K562 (cell line): ENCODE measurements around the gene CRTAP. TPM values are rescaled to one million over a fixed set of nuclear protein-coding genes. Genes with fewer than 3 reads are reported as not detected.

Experiments used
- ATAC-seq: fragments of 200-7000 bp; cut with Tn5 transposase; 3 replicates; pipeline ENCODE4 v1.9.1; 2020; ENCODE audit warnings: moderate library complexity
- BruUV-seq: library from RNA; stranded (reverse); fragments of 400-500 nt; replicated peaks from 2 replicates; lab custom pipeline; 2021; lab: Mats Ljungman, UMichigan
- CTCF ChIA-PET: fragments of 300-600 bp; formaldehyde crosslinking; extraction: SDS; loops from one replicate; lab custom pipeline; 2021; ENCODE audit warnings: low intra/inter-chr PET ratio; lab: Yijun Ruan, JAX
- POLR2A ChIA-PET: fragments of 300-600, 350-650 bp; sonication (Branson Sonifier 250); formaldehyde crosslinking; extraction: SDS; loops from one replicate; lab custom pipeline; 2021; ENCODE audit warnings: antibody characterized with exemption, inconsistent platforms; lab: Yijun Ruan, JAX
- DNase-seq, 4 experiments: peaks; one replicate each; pipeline versions ENCODE4 v3.0.0 to v3.0.0-alpha.2; 2011 to 2018; ENCODE audit warnings: low spot score in 3 of 4, mixed read lengths in 3 of 4; ENCODE audit errors: extremely low read depth in 1 of 4
- FAIRE-seq: peaks from 2 replicates; lab custom pipeline; 2011; peaks lifted over from hg19 to GRCh38; lab: Jason Lieb, UNC
- H2AFZ ChIP-seq: 2 replicates; pipeline ENCODE4 v1.6.0; 2011; ENCODE audit warnings: low read depth, low read length, control low read depth, inconsistent platforms
- H3K27ac ChIP-seq: fragments of 200-600 bp; 3 replicates; pipeline ENCODE4 v1.8.0; 2011; ENCODE audit warnings: low read depth, mild to moderate bottlenecking, control low read depth, inconsistent platforms, low read length, moderate library complexity, mixed read lengths; ENCODE audit errors: extremely low read depth
- H3K27me3 ChIP-seq, 2 experiments: fragments of 300-600 bp in 1 of 2; 2 replicates in 1 of 2; 3 replicates in 1 of 2; pipeline versions ENCODE4 v1.6.0 to v1.8.0; 2011; ENCODE audit warnings: inconsistent platforms in 2 of 2, low read length in 2 of 2, mild to moderate bottlenecking in 1 of 2, mixed read lengths in 1 of 2, moderate library complexity in 1 of 2; ENCODE audit not compliant: control insufficient read depth in 2 of 2, insufficient read depth in 2 of 2
- H3K36me3 ChIP-seq: fragments of 300-600 bp; 3 replicates; pipeline ENCODE4 v1.8.0; 2011; ENCODE audit warnings: mild to moderate bottlenecking, low read length, inconsistent platforms; ENCODE audit not compliant: control insufficient read depth, insufficient read depth
- H3K4me1 ChIP-seq, 2 experiments: fragments of 200-600 bp in 1 of 2; replicated peaks in 1 of 2; 2 replicates in 1 of 2; 3 replicates in 1 of 2; pipeline versions ENCODE4 v1.5.1 to v1.8.0; 2011; ENCODE audit warnings: inconsistent platforms in 2 of 2, low read length in 2 of 2, mild to moderate bottlenecking in 1 of 2, mixed read lengths in 1 of 2, moderate library complexity in 1 of 2; ENCODE audit not compliant: control insufficient read depth in 2 of 2, insufficient read depth in 2 of 2
- H3K4me2 ChIP-seq: 2 replicates; pipeline ENCODE4 v1.6.1; 2011; ENCODE audit warnings: low read length, control low read depth, inconsistent platforms, mixed read lengths; ENCODE audit not compliant: insufficient read depth
- H3K4me3 ChIP-seq: fragments of 200-600 bp; sonication (generic), shearing (Covaris generic); 2 replicates; pipeline ENCODE4 v1.5.1; 2016; ENCODE audit warnings: control low read depth, inconsistent platforms
- H3K79me2 ChIP-seq: fragments of 200-600 bp; 3 replicates; pipeline ENCODE4 v1.8.0; 2011; ENCODE audit warnings: low read length, inconsistent platforms; ENCODE audit not compliant: control insufficient read depth, insufficient read depth
- H3K9ac ChIP-seq, 2 experiments: 2 replicates each; pipeline versions ENCODE4 v1.6.0 to v1.6.1; 2011; ENCODE audit warnings: low read depth in 2 of 2, low read length in 2 of 2, control low read depth in 1 of 2, inconsistent platforms in 1 of 2, mild to moderate bottlenecking in 1 of 2, mixed read lengths in 1 of 2; ENCODE audit not compliant: insufficient read depth in 1 of 2
- H3K9me1 ChIP-seq: one replicate; pipeline ENCODE4 v1.6.0; 2011; ENCODE audit warnings: inconsistent platforms, mild to moderate bottlenecking, low read length, moderate library complexity; ENCODE audit not compliant: control insufficient read depth, insufficient read depth
- H3K9me3 ChIP-seq: replicated peaks from 2 replicates; pipeline ENCODE4 v1.5.1; 2011; ENCODE audit warnings: low read depth, low read length, inconsistent platforms; ENCODE audit not compliant: control insufficient read depth, insufficient read depth
- H4K20me1 ChIP-seq: replicated peaks from 2 replicates; pipeline ENCODE4 v1.6.1; 2011; ENCODE audit warnings: low read length, inconsistent platforms, mixed read lengths; ENCODE audit not compliant: control insufficient read depth, insufficient read depth
- KAT2B ChIP-seq: IDR thresholded peaks from one replicate; pipeline ENCODE4 v1.6.1; 2012; ENCODE audit warnings: low read depth, mild to moderate bottlenecking, control low read depth, inconsistent platforms, low read length, moderate library complexity
- MLX ChIP-seq, 2 experiments: fragments of 450-650 bp in 1 of 2; sonication (generic) in 1 of 2; formaldehyde crosslinking; conservative IDR thresholded peaks; 2 replicates each; pipeline versions ENCODE4 v1.4.0 to v1.8.1; 2020 to 2022; ENCODE audit warnings: mild to moderate bottlenecking in 1 of 2, missing genetic modification reagents in 1 of 2
- MYNN ChIP-seq, 2 experiments: sonication (generic); formaldehyde crosslinking in 1 of 2; IDR thresholded peaks; 2 replicates each; pipeline versions ENCODE4 v1.5.0 to v1.6.1; 2016 to 2020; ENCODE audit warnings: antibody characterized with exemption in 1 of 2, missing genetic modification reagents in 1 of 2
- NFE2L1 ChIP-seq: fragments of 450-650 bp; IDR thresholded peaks from 2 replicates; pipeline ENCODE4 v1.6.1; 2016; ENCODE audit warnings: missing genetic modification characterization, low read depth, mild to moderate bottlenecking, missing compliant biosample characterization, moderate library complexity, borderline replicate concordance
- VEZF1 ChIP-seq: fragments of 200-800 bp; sonication (Bioruptor generic); IDR thresholded peaks from 2 replicates; pipeline ENCODE4 v1.6.1; 2017; ENCODE audit warnings: missing genetic modification characterization, missing compliant biosample characterization
- ZNF764 ChIP-seq: fragments of 250-450 bp; sonication (Bioruptor Pico); IDR thresholded peaks from 2 replicates; pipeline ENCODE4 v1.4.0; 2020; ENCODE audit warnings: low read depth, mild to moderate bottlenecking, moderate library complexity
- WGBS: fragments of 100-300 bp; shearing (Covaris generic); methylation state at CpG from one replicate; pipeline ENCODE4 v1.1.6; 2016; ENCODE audit warnings: low coverage, mixed read lengths; ENCODE audit not compliant: insufficient coverage; ENCODE audit errors: missing lambda C conversion rate; 5-methylcytosine and 5-hydroxymethylcytosine counted together
- in situ Hi-C: fragments of 300-500 bp; cut with MboI; formaldehyde crosslinking; loops from 4 replicates; pipeline ENCODE4 v1.15.0; 2018; ENCODE audit warnings: inconsistent platforms, mixed read lengths
- intact Hi-C: fragments of 100-400 bp; cut with micrococcal nuclease; formaldehyde crosslinking; loops from 2 replicates; pipeline ENCODE4 v1.14.2; 2022
- polyA plus RNA-seq, 8 experiments: library from polyadenylated mRNA; depleted of rRNA in 4 of 8; stranded (reverse) in 5 of 8; unstranded in 3 of 8; fragments of >200 nt; fragmentation: Nextera tagmentation in 2 of 8; fragmentation: Illumina TruSeq in 1 of 8; extraction: Ambion mirVana in 2 of 8; extraction: Trizol in 1 of 8; gene quantifications; 2 replicates each; pipeline versions ENCODE4 v1.2.1 to v1.2.3, GENCODE V29; 2011 to 2014; ENCODE audit warnings: inconsistent platforms in 1 of 8, missing spikeins in 1 of 8
- total RNA-seq, 7 experiments: library from RNA; depleted of rRNA in 6 of 7; stranded (reverse); fragments of >200 nt in 6 of 7; fragmentation: Illumina TruSeq in 2 of 7; extraction: Trizol in 2 of 7; gene quantifications; 2 replicates each; pipeline versions ENCODE4 v1.2.1 to v1.2.3, GENCODE V29; 2011 to 2021; ENCODE audit warnings: low replicate concordance in 1 of 7
- TF ChIP-seq, protein P1 (sequence below), 2 experiments: fragments of 450-650 bp; IDR thresholded peaks; 2 replicates each; pipeline ENCODE4 v1.6.1; 2016; ENCODE audit warnings: mild to moderate bottlenecking in 2 of 2, borderline replicate concordance in 1 of 2, low read depth in 1 of 2, moderate library complexity in 1 of 2
- TF ChIP-seq, protein P2 (sequence below): sonication (generic); formaldehyde crosslinking; IDR thresholded peaks from 2 replicates; pipeline ENCODE4 v1.8.0; 2022; ENCODE audit warnings: missing genetic modification reagents, mild to moderate bottlenecking, borderline replicate concordance

CRTAP gene
- total and polyA plus RNA-seq, 9 of the 15 experiments (the other 6 are each of a cell fraction or from before 2014, with no cell fraction given) = 10.0 to 121 (median 53.0) TPM

- in situ Hi-C loops = no loop called here
- WGBS = 72% methylated on average over 5 of the region's 5 CpGs
- intact Hi-C loops = no loop called here
- Histone ChIP-seq H4K20me1 (no peaks in the 10 kb centered on the region), H2AFZ (no peak overlapping the region), H3K9ac (no peak overlapping the region), H3K4me2 (no peak overlapping the region), H3K9me1 (no peaks in the 10 kb centered on the region), H3K27me3 (no peaks in the 10 kb centered on the region), H3K9me3 (no peaks in the 10 kb centered on the region), H3K4me3 (no peak overlapping the region), H3K27ac (no peak overlapping the region), H3K4me1 (no peaks in the 10 kb centered on the region; a peak in 1 of 5 replicates), H3K36me3 (peaks cover 54% of the 10 kb centered on the region), H3K79me2 (no peaks in the 10 kb centered on the region; the same call in 2 of the 3 replicates)
- CTCF ChIA-PET = no interaction called here
- FAIRE-seq (no peak), DNase-seq (no peak), ATAC-seq (no peak)
- BruUV-seq = no TSS peak
- POLR2A ChIA-PET = interaction anchor here (0.6 to 0.7 kb wide), 3 partner anchors 340 to 423 kb away, joined by 3 to 4 read pairs (median 3); no protein-coding TSS in a partner anchor
- TF ChIP-seq NFE2L1 (tag) (no peak), ZNF764 (no peak), MLX (CRISPR knock-in tag; conservative IDR thresholded peaks at IDR 0.05) (no peak), KAT2B (no peak), MYNN (IDR thresholded peaks at IDR 0.05) (no peak), MYNN (CRISPR knock-in tag; IDR thresholded peaks at IDR 0.05) (no peak), VEZF1 (CRISPR knock-in tag) (no peak)
- TF ChIP-seq, protein P1, sequence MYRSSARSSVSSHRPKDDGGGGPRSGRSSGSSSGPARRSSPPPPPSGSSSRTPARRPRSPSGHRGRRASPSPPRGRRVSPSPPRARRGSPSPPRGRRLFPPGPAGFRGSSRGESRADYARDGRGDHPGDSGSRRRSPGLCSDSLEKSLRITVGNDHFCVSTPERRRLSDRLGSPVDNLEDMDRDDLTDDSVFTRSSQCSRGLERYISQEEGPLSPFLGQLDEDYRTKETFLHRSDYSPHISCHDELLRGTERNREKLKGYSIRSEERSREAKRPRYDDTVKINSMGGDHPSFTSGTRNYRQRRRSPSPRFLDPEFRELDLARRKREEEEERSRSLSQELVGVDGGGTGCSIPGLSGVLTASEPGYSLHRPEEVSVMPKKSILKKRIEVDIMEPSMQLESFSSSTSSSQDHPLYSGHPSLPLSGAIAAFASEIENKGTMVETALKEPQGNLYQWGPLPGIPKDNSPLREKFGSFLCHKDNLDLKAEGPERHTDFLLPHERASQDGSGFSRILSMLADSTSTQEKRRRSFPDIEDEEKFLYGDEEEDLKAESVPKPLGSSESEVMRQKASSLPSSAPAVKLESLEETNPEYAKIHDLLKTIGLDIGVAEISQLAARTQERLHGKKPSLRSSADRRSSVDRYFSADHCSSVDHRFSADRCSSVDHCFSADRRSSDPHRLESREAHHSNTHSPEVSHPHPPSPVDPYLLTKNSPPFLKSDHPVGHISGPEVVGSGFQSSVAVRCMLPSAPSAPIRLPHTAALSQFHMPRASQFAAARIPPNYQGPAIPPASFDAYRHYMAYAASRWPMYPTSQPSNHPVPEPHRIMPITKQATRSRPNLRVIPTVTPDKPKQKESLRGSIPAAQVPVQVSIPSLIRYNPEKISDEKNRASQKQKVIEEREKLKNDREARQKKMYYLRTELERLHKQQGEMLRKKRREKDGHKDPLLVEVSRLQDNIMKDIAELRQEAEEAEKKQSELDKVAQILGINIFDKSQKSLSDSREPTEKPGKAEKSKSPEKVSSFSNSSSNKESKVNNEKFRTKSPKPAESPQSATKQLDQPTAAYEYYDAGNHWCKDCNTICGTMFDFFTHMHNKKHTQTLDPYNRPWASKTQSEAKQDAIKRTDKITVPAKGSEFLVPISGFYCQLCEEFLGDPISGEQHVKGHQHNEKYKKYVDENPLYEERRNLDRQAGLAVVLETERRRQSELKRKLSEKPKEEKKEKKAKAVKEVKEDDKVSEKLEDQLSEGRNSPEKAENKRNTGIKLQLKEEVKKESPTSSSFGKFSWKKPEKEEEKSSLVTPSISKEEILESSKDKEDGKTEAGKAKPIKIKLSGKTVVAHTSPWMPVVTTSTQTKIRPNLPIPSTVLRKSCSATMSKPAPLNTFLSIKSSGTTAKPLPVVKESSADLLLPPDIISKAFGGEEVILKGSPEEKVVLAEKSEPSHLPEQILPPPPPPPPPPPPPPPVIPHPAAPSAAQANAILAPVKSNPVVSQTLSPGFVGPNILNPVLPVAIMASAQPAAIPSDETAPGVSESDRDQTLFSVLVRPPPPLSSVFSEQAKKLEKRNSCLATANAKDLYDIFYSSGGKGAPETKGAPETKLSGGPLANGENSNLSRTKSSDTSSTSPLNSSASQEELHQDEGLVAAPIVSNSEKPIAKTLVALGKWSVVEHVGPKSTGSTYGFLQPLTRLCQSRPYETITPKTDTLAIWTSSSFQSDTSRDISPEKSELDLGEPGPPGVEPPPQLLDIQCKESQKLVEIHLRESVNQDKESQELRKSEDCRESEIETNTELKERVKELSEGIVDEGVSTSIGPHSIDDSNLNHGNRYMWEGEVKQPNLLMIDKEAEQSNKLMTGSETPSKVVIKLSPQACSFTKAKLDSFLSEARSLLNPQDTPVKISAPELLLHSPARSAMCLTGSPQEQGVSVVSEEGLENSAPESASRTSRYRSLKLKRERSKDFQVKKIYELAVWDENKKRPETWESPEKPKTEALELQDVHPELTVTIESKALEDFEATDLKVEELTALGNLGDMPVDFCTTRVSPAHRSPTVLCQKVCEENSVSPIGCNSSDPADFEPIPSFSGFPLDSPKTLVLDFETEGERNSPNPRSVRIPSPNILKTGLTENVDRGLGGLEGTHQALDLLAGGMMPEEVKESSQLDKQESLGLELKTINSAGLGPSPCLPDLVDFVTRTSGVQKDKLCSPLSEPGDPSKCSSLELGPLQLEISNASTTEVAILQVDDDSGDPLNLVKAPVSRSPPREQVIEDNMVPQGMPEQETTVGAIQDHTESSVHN (IDR thresholded peaks at IDR 0.05; ENCODE audit: borderline replicate concordance in 1 of 2, low read depth in 1 of 2) = no peak
- TF ChIP-seq, protein P2, sequence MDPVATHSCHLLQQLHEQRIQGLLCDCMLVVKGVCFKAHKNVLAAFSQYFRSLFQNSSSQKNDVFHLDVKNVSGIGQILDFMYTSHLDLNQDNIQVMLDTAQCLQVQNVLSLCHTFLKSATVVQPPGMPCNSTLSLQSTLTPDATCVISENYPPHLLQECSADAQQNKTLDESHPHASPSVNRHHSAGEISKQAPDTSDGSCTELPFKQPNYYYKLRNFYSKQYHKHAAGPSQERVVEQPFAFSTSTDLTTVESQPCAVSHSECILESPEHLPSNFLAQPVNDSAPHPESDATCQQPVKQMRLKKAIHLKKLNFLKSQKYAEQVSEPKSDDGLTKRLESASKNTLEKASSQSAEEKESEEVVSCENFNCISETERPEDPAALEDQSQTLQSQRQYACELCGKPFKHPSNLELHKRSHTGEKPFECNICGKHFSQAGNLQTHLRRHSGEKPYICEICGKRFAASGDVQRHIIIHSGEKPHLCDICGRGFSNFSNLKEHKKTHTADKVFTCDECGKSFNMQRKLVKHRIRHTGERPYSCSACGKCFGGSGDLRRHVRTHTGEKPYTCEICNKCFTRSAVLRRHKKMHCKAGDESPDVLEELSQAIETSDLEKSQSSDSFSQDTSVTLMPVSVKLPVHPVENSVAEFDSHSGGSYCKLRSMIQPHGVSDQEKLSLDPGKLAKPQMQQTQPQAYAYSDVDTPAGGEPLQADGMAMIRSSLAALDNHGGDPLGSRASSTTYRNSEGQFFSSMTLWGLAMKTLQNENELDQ = no peak
Observed at GRCh38 chr3:33122991-33123390, 9.2 kb downstream of the CRTAP start.
